SK-N-SH treated with all-trans-retinoic acid at 6 μM for 48 hours (cell line): ENCODE results near the gene PPP1R3E.
"Not testable (repeated sequence)": the region's sequence is repeated elsewhere in the genome, so short reads cannot be mapped to it uniquely, and the experiment has no call there.

ENCODE experiments used
- ATAC-seq: fragments of 200-7000 bp; cut with Tn5 transposase; 3 replicates; pipeline ENCODE4 v1.9.1; 2020; ENCODE audit warnings: mild to moderate bottlenecking, moderate library complexity
- ARNTL ChIP-seq: fragments of 450-650 bp; formaldehyde crosslinking; IDR thresholded peaks from 2 replicates; pipeline ENCODE4 v1.5.0; 2020; ENCODE audit warnings: low read depth, mild to moderate bottlenecking, moderate library complexity, borderline replicate concordance
- BACH2 ChIP-seq: fragments of 250-450 bp; sonication (Bioruptor Pico); IDR thresholded peaks from 2 replicates; pipeline ENCODE4 v1.9.0; 2021; ENCODE audit warnings: mild to moderate bottlenecking, borderline replicate concordance
- CREB5 ChIP-seq: fragments of 250-450 bp; sonication (Bioruptor Pico); IDR thresholded peaks from 2 replicates; pipeline ENCODE4 v1.5.1; 2020; ENCODE audit warnings: low read depth, mild to moderate bottlenecking, moderate library complexity
- CSDC2 ChIP-seq: fragments of 250-450 bp; sonication (Bioruptor Pico); IDR thresholded peaks from 2 replicates; pipeline ENCODE4 v1.5.0; 2020; ENCODE audit warnings: mild to moderate bottlenecking, moderate library complexity
- ESRRG ChIP-seq: fragments of 250-450 bp; sonication (Bioruptor Pico); IDR thresholded peaks from 2 replicates; pipeline ENCODE4 v1.6.1; 2021; ENCODE audit warnings: mild to moderate bottlenecking
- GLIS3 ChIP-seq: fragments of 250-450 bp; sonication (Bioruptor Pico); IDR thresholded peaks from 2 replicates; pipeline ENCODE4 v1.5.0; 2020; ENCODE audit warnings: mild to moderate bottlenecking, moderate library complexity
- ISL1 ChIP-seq: fragments of 250-450 bp; sonication (Bioruptor Pico); IDR thresholded peaks from 2 replicates; pipeline ENCODE4 v2.1.2; 2022; ENCODE audit warnings: mild to moderate bottlenecking, moderate library complexity
- OSR1 ChIP-seq: fragments of 250-450 bp; sonication (Bioruptor Pico); IDR thresholded peaks from 2 replicates; pipeline ENCODE4 v1.8.0; 2022; ENCODE audit warnings: moderate library complexity, mild to moderate bottlenecking, inconsistent platforms
- PATZ1 ChIP-seq: fragments of 250-450 bp; sonication (Bioruptor Pico); IDR thresholded peaks from 2 replicates; pipeline ENCODE4 v1.8.0; 2020; ENCODE audit warnings: mild to moderate bottlenecking, moderate library complexity, borderline replicate concordance
- SNAI2 ChIP-seq: fragments of 250-450 bp; sonication (Bioruptor Pico); IDR thresholded peaks from 2 replicates; pipeline ENCODE4 v1.5.0; 2020; ENCODE audit warnings: mild to moderate bottlenecking, moderate library complexity
- TCF4 ChIP-seq: fragments of 250-450 bp; sonication (Bioruptor Pico); IDR thresholded peaks from 2 replicates; pipeline ENCODE4 v1.8.0; 2021; ENCODE audit warnings: mild to moderate bottlenecking, moderate library complexity, borderline replicate concordance
- TOX ChIP-seq: fragments of 250-450 bp; sonication (Bioruptor Pico); IDR thresholded peaks from 2 replicates; pipeline ENCODE4 v1.8.0; 2021; ENCODE audit warnings: mild to moderate bottlenecking, moderate library complexity, borderline replicate concordance
- ZC3H10 ChIP-seq: fragments of 250-450 bp; sonication (Bioruptor Pico); IDR thresholded peaks from 2 replicates; pipeline ENCODE4 v1.5.1; 2021; ENCODE audit warnings: mild to moderate bottlenecking, moderate library complexity
- ZFP3 ChIP-seq: fragments of 250-450 bp; sonication (Bioruptor Pico); IDR thresholded peaks from 2 replicates; pipeline ENCODE4 v1.5.0; 2020; ENCODE audit warnings: mild to moderate bottlenecking, moderate library complexity
- ZNF565 ChIP-seq: fragments of 450-650 bp; formaldehyde crosslinking; conservative IDR thresholded peaks from 2 replicates; pipeline ENCODE4 v1.5.0; 2020; ENCODE audit warnings: low read depth, mild to moderate bottlenecking, moderate library complexity
- ZNF70 ChIP-seq: fragments of 450-650 bp; formaldehyde crosslinking; IDR thresholded peaks from 2 replicates; pipeline ENCODE4 v1.5.0; 2020; ENCODE audit warnings: mild to moderate bottlenecking, moderate library complexity
- TF ChIP-seq, protein P1 (sequence below): fragments of 250-450 bp; sonication (Bioruptor Pico); IDR thresholded peaks from 2 replicates; pipeline ENCODE4 v1.8.0; 2021; ENCODE audit warnings: low read depth, mild to moderate bottlenecking, moderate library complexity, borderline replicate concordance
- TF ChIP-seq, protein P2 (sequence below): fragments of 250-450 bp; sonication (Bioruptor Pico); IDR thresholded peaks from 2 replicates; pipeline ENCODE4 v1.5.0; 2020; ENCODE audit warnings: mild to moderate bottlenecking, moderate library complexity
- TF ChIP-seq, protein P3 (sequence below): fragments of 250-450 bp; sonication (Bioruptor Pico); IDR thresholded peaks from 2 replicates; pipeline ENCODE4 v1.5.1; 2021; ENCODE audit warnings: mild to moderate bottlenecking, moderate library complexity

The PPP1R3E gene

GRCh38 chr14:23285530-23286019, 17.1 kb downstream of the PPP1R3E start (continued):
- TF ChIP-seq PATZ1 (CRISPR knock-in tag) (no peak), ISL1 (CRISPR knock-in tag) (no peak), ZFP3 (CRISPR knock-in tag) (no peak), OSR1 (no peak), ESRRG (CRISPR knock-in tag) (no peak), ZNF70 (CRISPR knock-in tag) (no peak)
- TF ChIP-seq, protein P1, sequence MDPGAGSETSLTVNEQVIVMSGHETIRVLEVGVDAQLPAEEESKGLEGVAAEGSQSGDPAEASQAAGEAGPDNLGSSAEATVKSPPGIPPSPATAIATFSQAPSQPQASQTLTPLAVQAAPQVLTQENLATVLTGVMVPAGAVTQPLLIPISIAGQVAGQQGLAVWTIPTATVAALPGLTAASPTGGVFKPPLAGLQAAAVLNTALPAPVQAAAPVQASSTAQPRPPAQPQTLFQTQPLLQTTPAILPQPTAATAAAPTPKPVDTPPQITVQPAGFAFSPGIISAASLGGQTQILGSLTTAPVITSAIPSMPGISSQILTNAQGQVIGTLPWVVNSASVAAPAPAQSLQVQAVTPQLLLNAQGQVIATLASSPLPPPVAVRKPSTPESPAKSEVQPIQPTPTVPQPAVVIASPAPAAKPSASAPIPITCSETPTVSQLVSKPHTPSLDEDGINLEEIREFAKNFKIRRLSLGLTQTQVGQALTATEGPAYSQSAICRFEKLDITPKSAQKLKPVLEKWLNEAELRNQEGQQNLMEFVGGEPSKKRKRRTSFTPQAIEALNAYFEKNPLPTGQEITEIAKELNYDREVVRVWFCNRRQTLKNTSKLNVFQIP (CRISPR knock-in tag) = no peak

DNA sequence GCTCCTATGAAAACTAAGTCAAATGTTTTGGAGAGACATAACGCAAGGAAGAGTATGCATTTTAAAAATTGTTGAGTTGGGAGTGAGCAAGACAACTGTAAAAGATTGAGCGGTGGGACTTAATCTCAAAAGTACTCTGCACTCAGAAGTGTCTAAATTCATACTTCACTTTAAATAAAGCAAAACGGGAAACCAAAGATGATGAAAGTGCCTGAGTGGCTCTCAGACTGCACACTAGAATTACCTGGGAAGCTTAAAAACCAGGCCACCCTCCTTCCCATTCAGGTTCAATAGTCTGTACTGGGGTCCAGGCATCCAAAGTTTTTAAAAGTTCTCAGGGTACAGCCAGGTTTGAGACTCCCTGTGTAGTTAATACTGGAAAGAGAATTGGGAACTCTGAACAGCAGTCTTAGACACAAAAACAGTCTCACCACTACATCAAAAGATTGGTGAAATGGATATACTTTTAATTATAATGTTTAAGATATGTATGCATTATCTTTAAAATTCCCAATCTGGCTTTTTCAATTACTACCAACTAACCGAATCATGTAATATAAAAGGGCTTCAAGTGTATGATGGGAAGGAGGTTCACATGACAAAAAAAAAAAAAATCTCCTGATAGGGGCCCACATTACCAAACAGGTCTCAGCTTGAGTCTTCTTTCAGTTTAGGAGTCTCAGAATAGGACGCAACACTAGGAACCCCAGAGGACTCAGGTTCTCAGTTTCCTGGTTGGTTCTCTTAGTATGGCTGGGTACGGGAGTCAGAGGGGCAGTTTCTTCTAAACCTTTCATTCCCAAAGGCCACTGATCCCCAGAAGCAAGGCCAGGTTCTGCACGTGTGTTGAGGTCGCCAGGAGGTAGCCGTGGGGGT, 17.8 kb downstream of the PPP1R3E start:
- ATAC-seq = no peak
- no peak for TF ChIP-seq ZNF70 (CRISPR knock-in tag)
- TF ChIP-seq ZC3H10 = no peak
- TF ChIP-seq CREB5 = no peak

DNA sequence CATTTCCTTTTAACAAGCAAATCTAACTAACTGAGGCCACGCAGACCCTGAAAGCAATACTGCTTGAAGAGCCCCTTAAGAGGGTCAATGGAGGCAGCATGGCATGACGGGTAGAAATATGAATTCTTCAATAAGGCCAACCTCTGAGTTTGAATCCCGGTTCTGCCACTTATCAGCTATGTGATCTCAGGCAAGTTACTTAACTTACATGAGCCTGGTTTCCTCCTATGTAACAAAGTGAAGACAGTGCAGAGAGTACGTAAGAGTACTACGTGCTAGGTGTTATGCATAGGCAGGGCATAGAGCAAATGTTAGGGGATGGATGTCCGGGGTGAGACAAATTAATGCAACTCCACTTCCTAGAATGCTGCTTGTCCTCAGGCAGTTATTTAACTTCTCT, 21.4 kb downstream of the PPP1R3E start:
- ATAC-seq = no peak
- no peak for TF ChIP-seq ZFP3 (CRISPR knock-in tag)
- TF ChIP-seq OSR1 = no peak
- TF ChIP-seq CSDC2 (CRISPR knock-in tag) = no peak
- TF ChIP-seq ZNF565 (CRISPR knock-in tag) = no peak
- TF ChIP-seq TOX (CRISPR knock-in tag) = no peak
- TF ChIP-seq, protein P2, sequence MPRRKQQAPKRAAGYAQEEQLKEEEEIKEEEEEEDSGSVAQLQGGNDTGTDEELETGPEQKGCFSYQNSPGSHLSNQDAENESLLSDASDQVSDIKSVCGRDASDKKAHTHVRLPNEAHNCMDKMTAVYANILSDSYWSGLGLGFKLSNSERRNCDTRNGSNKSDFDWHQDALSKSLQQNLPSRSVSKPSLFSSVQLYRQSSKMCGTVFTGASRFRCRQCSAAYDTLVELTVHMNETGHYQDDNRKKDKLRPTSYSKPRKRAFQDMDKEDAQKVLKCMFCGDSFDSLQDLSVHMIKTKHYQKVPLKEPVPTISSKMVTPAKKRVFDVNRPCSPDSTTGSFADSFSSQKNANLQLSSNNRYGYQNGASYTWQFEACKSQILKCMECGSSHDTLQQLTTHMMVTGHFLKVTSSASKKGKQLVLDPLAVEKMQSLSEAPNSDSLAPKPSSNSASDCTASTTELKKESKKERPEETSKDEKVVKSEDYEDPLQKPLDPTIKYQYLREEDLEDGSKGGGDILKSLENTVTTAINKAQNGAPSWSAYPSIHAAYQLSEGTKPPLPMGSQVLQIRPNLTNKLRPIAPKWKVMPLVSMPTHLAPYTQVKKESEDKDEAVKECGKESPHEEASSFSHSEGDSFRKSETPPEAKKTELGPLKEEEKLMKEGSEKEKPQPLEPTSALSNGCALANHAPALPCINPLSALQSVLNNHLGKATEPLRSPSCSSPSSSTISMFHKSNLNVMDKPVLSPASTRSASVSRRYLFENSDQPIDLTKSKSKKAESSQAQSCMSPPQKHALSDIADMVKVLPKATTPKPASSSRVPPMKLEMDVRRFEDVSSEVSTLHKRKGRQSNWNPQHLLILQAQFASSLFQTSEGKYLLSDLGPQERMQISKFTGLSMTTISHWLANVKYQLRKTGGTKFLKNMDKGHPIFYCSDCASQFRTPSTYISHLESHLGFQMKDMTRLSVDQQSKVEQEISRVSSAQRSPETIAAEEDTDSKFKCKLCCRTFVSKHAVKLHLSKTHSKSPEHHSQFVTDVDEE (CRISPR knock-in tag) = no peak

DNA sequence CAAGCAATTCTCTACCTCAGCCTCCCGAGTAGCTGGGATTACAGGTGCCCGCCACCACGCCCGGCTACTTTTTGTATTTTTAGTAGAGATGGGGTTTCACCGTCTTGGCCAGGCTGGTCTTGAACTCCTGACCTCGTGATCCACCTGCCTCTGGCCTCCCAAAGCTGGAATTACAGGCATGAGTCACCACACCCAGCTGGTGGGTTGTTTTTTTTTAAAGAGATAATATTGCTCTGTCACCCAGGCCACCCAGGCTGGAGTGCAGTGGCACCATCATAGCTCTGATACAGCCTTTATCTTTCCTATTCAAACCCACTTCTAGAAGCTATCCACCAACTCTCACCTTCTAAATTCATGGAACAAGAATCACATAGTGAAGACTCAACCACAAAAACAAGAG, 24.7 kb downstream of the PPP1R3E start:
- not testable (repeated sequence) for ATAC-seq

- TF ChIP-seq ESRRG (CRISPR knock-in tag) (no peak), ZC3H10 (no peak), BACH2 (CRISPR knock-in tag) (no peak), CSDC2 (CRISPR knock-in tag) (no peak), ZNF70 (CRISPR knock-in tag) (no peak), CREB5 (no peak), TOX (CRISPR knock-in tag) (no peak), ZNF565 (CRISPR knock-in tag) (no peak), ISL1 (CRISPR knock-in tag) (no peak), GLIS3 (CRISPR knock-in tag) (no peak), TCF4 (no peak), SNAI2 (CRISPR knock-in tag) (no peak), PATZ1 (CRISPR knock-in tag) (no peak), ARNTL (no peak), ZFP3 (CRISPR knock-in tag) (no peak)
- TF ChIP-seq, protein P3, sequence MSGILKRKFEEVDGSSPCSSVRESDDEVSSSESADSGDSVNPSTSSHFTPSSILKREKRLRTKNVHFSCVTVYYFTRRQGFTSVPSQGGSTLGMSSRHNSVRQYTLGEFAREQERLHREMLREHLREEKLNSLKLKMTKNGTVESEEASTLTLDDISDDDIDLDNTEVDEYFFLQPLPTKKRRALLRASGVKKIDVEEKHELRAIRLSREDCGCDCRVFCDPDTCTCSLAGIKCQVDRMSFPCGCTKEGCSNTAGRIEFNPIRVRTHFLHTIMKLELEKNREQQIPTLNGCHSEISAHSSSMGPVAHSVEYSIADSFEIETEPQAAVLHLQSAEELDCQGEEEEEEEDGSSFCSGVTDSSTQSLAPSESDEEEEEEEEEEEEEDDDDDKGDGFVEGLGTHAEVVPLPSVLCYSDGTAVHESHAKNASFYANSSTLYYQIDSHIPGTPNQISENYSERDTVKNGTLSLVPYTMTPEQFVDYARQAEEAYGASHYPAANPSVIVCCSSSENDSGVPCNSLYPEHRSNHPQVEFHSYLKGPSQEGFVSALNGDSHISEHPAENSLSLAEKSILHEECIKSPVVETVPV (CRISPR knock-in tag) = no peak
- ATAC-seq = no peak
These were observed 25.5 kb downstream of the PPP1R3E start for GRCh38 chr14:23277189-23277588.
